Vagina (tissue), 2 donors: ENCODE measurements around the gene THADA.

Experiments
- CTCF ChIP-seq, 3 experiments: fragments of 450-650 bp in 2 of 3; fragments of 200-600 bp in 1 of 3; sonication (generic) in 1 of 3; IDR thresholded peaks; one replicate each; pipeline ENCODE4 v1.5.1; 2017 to 2019; ENCODE audit warnings: antibody characterized with exemption in 3 of 3, mild to moderate bottlenecking in 2 of 3, moderate library complexity in 2 of 3
- POLR2A ChIP-seq, 2 donors: fragments of 450-650 bp; IDR thresholded peaks; one replicate each; pipeline ENCODE4 v1.6.1; 2017; ENCODE audit warnings: antibody characterized with exemption in 2 of 2, mild to moderate bottlenecking in 2 of 2, moderate library complexity in 2 of 2
- POLR2AphosphoS5 ChIP-seq, 2 donors: sonication (generic); formaldehyde crosslinking; IDR thresholded peaks; one replicate each; pipeline ENCODE4 v1.9.0; 2017; ENCODE audit warnings: antibody characterized with exemption in 2 of 2, mild to moderate bottlenecking in 2 of 2, low read depth in 1 of 2; ENCODE audit not compliant: insufficient read depth in 1 of 2

GRCh38 chr2:43462866-43463641, 132.8 kb downstream of the THADA start:
- no peak for TF ChIP-seq CTCF (IDR thresholded peaks at IDR 0.05)
- no peak for TF ChIP-seq POLR2A (IDR thresholded peaks at IDR 0.05)
- no peak for TF ChIP-seq POLR2AphosphoS5 (IDR thresholded peaks at IDR 0.05; ENCODE audit: insufficient read depth in 1 of 2, low read depth in 1 of 2)
